CD4-positive, CD25-positive, alpha-beta regulatory T cell (primary cell): ENCODE measurements around the gene GGN. TPM values are rescaled to one million over a fixed set of nuclear protein-coding genes. Genes with fewer than 3 reads are reported as not detected.

Experiments
- ATAC-seq, 2 donors: fragments of 150-1000 bp; cut with Tn5 transposase; one replicate each; pipeline ENCODE4 v1.10.0; 2021; ENCODE audit warnings: low read depth in 2 of 2, moderate number of reproducible peaks in 2 of 2, moderate library complexity in 1 of 2
- DNase-seq, 3 donors: peaks; one replicate each; pipeline versions ENCODE4 v3.0.0 to v3.0.0-alpha.2; 2012 to 2022; ENCODE audit warnings: mixed read lengths in 1 of 3
- H3K27ac ChIP-seq: one replicate; pipeline ENCODE4 v1.7.0; 2013; ENCODE audit warnings: mild to moderate bottlenecking, low read length; ENCODE audit not compliant: insufficient read depth, poor library complexity, severe bottlenecking
- H3K27me3 ChIP-seq: one replicate; pipeline ENCODE4 v1.7.0; 2013; ENCODE audit warnings: low read length; ENCODE audit not compliant: control insufficient read depth, insufficient read depth
- H3K36me3 ChIP-seq: one replicate; pipeline ENCODE4 v1.7.0; 2013; ENCODE audit warnings: mild to moderate bottlenecking, low read length, moderate library complexity; ENCODE audit not compliant: control insufficient read depth, insufficient read depth
- H3K4me1 ChIP-seq: 2 replicates; pipeline ENCODE4 v1.7.0; 2013; ENCODE audit warnings: mild to moderate bottlenecking, low read length; ENCODE audit not compliant: insufficient read depth, control insufficient read depth, poor library complexity, severe bottlenecking
- H3K4me3 ChIP-seq: one replicate; pipeline ENCODE4 v1.7.0; 2013; ENCODE audit warnings: low read depth, mild to moderate bottlenecking, low read length, moderate library complexity
- H3K9me3 ChIP-seq, 2 experiments: 1 replicate in 1 of 2; 2 replicates in 1 of 2; pipeline ENCODE4 v1.7.0; 2013; ENCODE audit warnings: low read length in 2 of 2, mild to moderate bottlenecking in 1 of 2, moderate library complexity in 1 of 2; ENCODE audit not compliant: control insufficient read depth in 2 of 2
- H3K27ac Mint-ChIP-seq, 3 donors: one replicate each; pipeline ENCODE4 v1.8.0; 2020 to 2022; ENCODE audit warnings: mild to moderate bottlenecking in 3 of 3, mixed read lengths in 3 of 3, moderate library complexity in 2 of 3
- H3K27me3 Mint-ChIP-seq: one replicate; pipeline ENCODE4 v1.8.0; 2022; ENCODE audit warnings: mild to moderate bottlenecking, mixed read lengths
- H3K36me3 Mint-ChIP-seq: one replicate; pipeline ENCODE4 v1.8.0; 2020; ENCODE audit warnings: mixed read lengths
- H3K4me1 Mint-ChIP-seq, 4 donors: one replicate each; pipeline ENCODE4 v1.8.0; 2020 to 2022; ENCODE audit warnings: mixed read lengths in 4 of 4, mild to moderate bottlenecking in 1 of 4
- H3K4me3 Mint-ChIP-seq, 4 donors: one replicate each; pipeline ENCODE4 v1.8.0; 2020 to 2022; ENCODE audit warnings: mild to moderate bottlenecking in 4 of 4, mixed read lengths in 4 of 4, moderate library complexity in 3 of 4
- H3K9me3 Mint-ChIP-seq, 7 donors: one replicate each; pipeline ENCODE4 v1.8.0; 2020 to 2022; ENCODE audit warnings: mixed read lengths in 7 of 7, mild to moderate bottlenecking in 3 of 7, moderate library complexity in 2 of 7
- polyA plus RNA-seq, 4 donors: library from polyadenylated mRNA; unstranded; fragments of 300-500 nt; fragmentation: Illumina TruSeq; gene quantifications; one replicate each; pipeline ENCODE4 v1.2.3, GENCODE V29; 2021
- total RNA-seq: library from RNA; stranded (reverse); gene quantifications from one replicate; pipeline ENCODE4 v1.2.3, GENCODE V29; 2022

Gene GGN
- total and polyA plus RNA-seq, 5 donors from 2014 or later: 0.91 TPM; not detected in 4

- H3K4me1 ChIP-seq: peaks cover 26% of the 10 kb centered on the region
- no peaks in the 10 kb centered on the region for H3K9me3 ChIP-seq
- peaks cover 43% of the 10 kb centered on the region for H3K36me3 ChIP-seq
- Mint-ChIP-seq H3K9me3 (no peaks in the 10 kb centered on the region), H3K36me3 (peaks cover 33% of the 10 kb centered on the region), H3K27me3 (peaks cover 12% of the 10 kb centered on the region), H3K4me3 (peak overlapping the region in 2 of 4 donors; percentile 83 to 97), H3K27ac (peak overlapping the region in 1 of 3 donors; percentile 97), H3K4me1 (peaks cover 5 to 35% (median 16%) of the 10 kb centered on the region in 4 donors)
- no peaks in the 10 kb centered on the region for H3K27me3 ChIP-seq
- ATAC-seq (no peak), DNase-seq (no peak)
- H3K4me3 ChIP-seq: no peak overlapping the region
- H3K27ac ChIP-seq: no peak overlapping the region
Measured at GRCh38 chr19:38377052-38377451, 10.8 kb downstream of the GGN start.

DNA sequence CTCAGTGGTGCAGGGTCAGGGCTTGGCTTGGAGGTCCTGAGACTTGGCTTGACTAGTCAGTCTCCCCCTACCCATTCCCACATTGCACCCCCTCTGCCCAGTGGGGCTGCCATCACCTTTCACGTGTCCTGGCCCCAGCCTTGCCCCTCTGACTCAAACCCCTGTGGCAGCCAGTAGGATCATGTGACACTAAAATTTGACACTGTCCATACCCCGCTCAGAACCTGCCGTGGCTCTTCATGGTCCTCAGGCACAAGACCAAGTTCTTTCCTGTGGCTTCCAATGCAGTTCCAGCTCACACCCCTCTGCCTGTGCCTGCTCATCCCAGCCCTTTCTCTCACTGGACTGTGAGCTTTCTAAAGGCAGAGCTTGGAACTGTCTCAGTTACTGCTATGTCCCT, 11.3 kb downstream of the GGN start:
- Histone ChIP-seq H3K4me3 (peak overlapping the region; percentile 86), H3K27me3 (no peaks in the 10 kb centered on the region), H3K36me3 (peaks cover 38% of the 10 kb centered on the region), H3K4me1 (peaks cover 26% of the 10 kb centered on the region), H3K9me3 (no peaks in the 10 kb centered on the region), H3K27ac (no peak overlapping the region)
- Mint-ChIP-seq H3K36me3 (peaks cover 28% of the 10 kb centered on the region), H3K4me3 (peak overlapping the region; percentile 68 to 97 (median 85)), H3K9me3 (no peaks in the 10 kb centered on the region), H3K27me3 (peaks cover 13% of the 10 kb centered on the region), H3K27ac (peak overlapping the region in 1 of 3 donors; percentile 97), H3K4me1 (peaks cover 5 to 33% (median 16%) of the 10 kb centered on the region in 4 donors)
- ATAC-seq (no peak), DNase-seq (no peak)

- DNase-seq: no peak
- peaks cover 26% of the 10 kb centered on the region for H3K4me1 ChIP-seq
- Mint-ChIP-seq H3K9me3 (no peaks in the 10 kb centered on the region), H3K4me1 (peaks cover 5 to 33% (median 16%) of the 10 kb centered on the region in 4 donors), H3K36me3 (peaks cover 23% of the 10 kb centered on the region), H3K4me3 (peak overlapping the region; percentile 97 to 99 (median 98)), H3K27ac (peak overlapping the region in 2 of 3 donors; percentile 97 to 99), H3K27me3 (peaks cover 16% of the 10 kb centered on the region)
- no peaks in the 10 kb centered on the region for H3K9me3 ChIP-seq
- H3K4me3 ChIP-seq: peak overlapping the region; percentile 86
- no peak overlapping the region for H3K27ac ChIP-seq
- ATAC-seq: no peak
- no peaks in the 10 kb centered on the region for H3K27me3 ChIP-seq
- peaks cover 30% of the 10 kb centered on the region for H3K36me3 ChIP-seq
Measured at GRCh38 chr19:38375748-38376147, 12.1 kb downstream of the GGN start.

DNA sequence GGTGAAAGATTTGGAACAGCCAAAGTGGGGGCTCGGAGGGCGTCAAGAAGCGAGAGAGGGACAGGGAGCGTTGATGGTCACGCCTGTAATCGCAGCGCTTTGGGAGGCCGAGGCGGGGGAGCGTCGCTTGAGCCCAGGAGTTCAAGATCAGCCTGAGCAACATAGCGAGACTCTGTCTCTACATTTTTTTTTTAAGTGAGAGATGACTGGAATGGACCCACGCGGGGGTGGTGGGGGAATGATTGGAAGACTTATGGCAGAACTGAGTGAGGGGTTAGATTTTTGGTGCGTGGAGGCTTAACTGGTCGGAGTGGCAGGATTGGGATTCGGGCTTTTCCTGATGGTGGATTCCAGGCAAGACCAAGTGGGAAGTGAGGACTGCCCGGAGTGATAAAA, 12.7 kb downstream of the GGN start:
- DNase-seq (no peak), ATAC-seq (no peak)
- H3K27ac ChIP-seq: peak overlapping the region; percentile 90
- H3K4me3 ChIP-seq: peak overlapping the region; percentile 86
- H3K36me3 ChIP-seq: peaks cover 24% of the 10 kb centered on the region
- peaks cover 5 to 33% (median 16%) of the 10 kb centered on the region in 4 donors for H3K4me1 Mint-ChIP-seq
- H3K4me3 Mint-ChIP-seq: peak overlapping the region; percentile 97 to 99 (median 98)
- H3K9me3 ChIP-seq: no peaks in the 10 kb centered on the region
- peaks cover 20% of the 10 kb centered on the region for H3K36me3 Mint-ChIP-seq
- H3K27ac Mint-ChIP-seq: peak overlapping the region; percentile 97 to 100 (median 99)
- no peaks in the 10 kb centered on the region for H3K27me3 ChIP-seq
- H3K9me3 Mint-ChIP-seq: no peaks in the 10 kb centered on the region
- peaks cover 13% of the 10 kb centered on the region for H3K27me3 Mint-ChIP-seq
- peaks cover 26% of the 10 kb centered on the region for H3K4me1 ChIP-seq

- Histone ChIP-seq H3K27ac (peak within 1 kb of the TSS; percentile 90), H3K27me3 (no peaks in the 10 kb centered on the region), H3K36me3 (peaks cover 21% of the 10 kb centered on the region), H3K4me1 (peaks cover 26% of the 10 kb centered on the region), H3K9me3 (no peaks in the 10 kb centered on the region), H3K4me3 (peak within 1 kb of the TSS; percentile 86)
- DNase-seq: peak; percentile 98 to 100 (median 99)
- Mint-ChIP-seq H3K36me3 (peaks cover 17% of the 10 kb centered on the region), H3K9me3 (no peaks in the 10 kb centered on the region), H3K4me3 (peak within 1 kb of the TSS; percentile 97 to 99 (median 98)), H3K27ac (peak within 1 kb of the TSS; percentile 97 to 100 (median 99)), H3K27me3 (peaks cover 13% of the 10 kb centered on the region), H3K4me1 (peaks cover 5 to 32% (median 16%) of the 10 kb centered on the region in 4 donors)
- ATAC-seq: peak; percentile 96 to 97
Measured at GRCh38 chr19:38374332-38375097, 13.3 kb downstream of the GGN start, which contains the start of gene PSMD8. Gene PSMD8 (plus strand): TSS chr19:38374571. CDS start chr19:38374602, 31 bp downstream.

DNA sequence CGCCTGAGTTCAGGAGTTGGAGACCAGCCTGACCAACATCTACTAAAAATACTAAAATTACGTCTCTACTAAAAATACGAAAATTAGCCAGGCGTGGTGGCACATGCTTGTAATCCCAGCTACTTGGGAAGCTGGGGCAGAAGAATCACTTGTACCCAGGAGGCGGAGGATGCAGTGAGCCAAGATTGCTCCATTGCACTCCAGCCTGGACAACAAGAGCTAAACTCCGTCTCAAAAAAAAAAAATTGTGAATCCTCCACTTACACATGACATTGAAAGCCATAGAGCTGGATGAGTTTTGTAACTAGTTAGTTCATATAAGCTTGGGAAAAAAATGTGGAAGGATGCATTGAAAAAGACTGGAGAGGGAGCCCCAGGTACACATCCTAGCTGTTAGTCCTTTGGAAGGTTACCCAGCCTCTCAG, 13.9 kb downstream of the GGN start:
- Mint-ChIP-seq H3K9me3 (no peaks in the 10 kb centered on the region), H3K4me1 (peaks cover 5 to 30% (median 16%) of the 10 kb centered on the region in 4 donors), H3K27me3 (peaks cover 13% of the 10 kb centered on the region), H3K27ac (peak overlapping the region; percentile 97 to 100 (median 99)), H3K4me3 (peak overlapping the region; percentile 97 to 99 (median 98)), H3K36me3 (peaks cover 11% of the 10 kb centered on the region)
- Histone ChIP-seq H3K27ac (peak overlapping the region; percentile 90), H3K9me3 (no peaks in the 10 kb centered on the region), H3K4me1 (peaks cover 26% of the 10 kb centered on the region), H3K4me3 (peak overlapping the region; percentile 77), H3K36me3 (peaks cover 15% of the 10 kb centered on the region), H3K27me3 (no peaks in the 10 kb centered on the region)
- ATAC-seq (no peak), DNase-seq (no peak)

- Histone ChIP-seq H3K36me3 (peaks cover 1% of the 10 kb centered on the region), H3K27ac (no peak overlapping the region), H3K4me1 (peaks cover 15% of the 10 kb centered on the region), H3K4me3 (no peak overlapping the region), H3K27me3 (no peaks in the 10 kb centered on the region), H3K9me3 (no peaks in the 10 kb centered on the region)
- H3K4me3 Mint-ChIP-seq: no peak overlapping the region
- peaks cover 5 to 21% (median 12%) of the 10 kb centered on the region in 4 donors for H3K4me1 Mint-ChIP-seq
- H3K36me3 Mint-ChIP-seq: peaks cover 6% of the 10 kb centered on the region
- peaks cover 20% of the 10 kb centered on the region for H3K27me3 Mint-ChIP-seq
- ATAC-seq (no peak), DNase-seq (no peak)
- no peak overlapping the region for H3K27ac Mint-ChIP-seq
- no peaks in the 10 kb centered on the region for H3K9me3 Mint-ChIP-seq
Measured at GRCh38 chr19:38371081-38371480, 16.8 kb downstream of the GGN start.
